HepG2 (cell line): Measurements from ENCODE around the gene DNASE1L2. TPM values are rescaled to one million over a fixed set of nuclear protein-coding genes. Genes with fewer than 3 reads are reported as not detected.

ENCODE experiments used
- ADNP ChIP-seq: sonication (generic); formaldehyde crosslinking; IDR thresholded peaks from 2 replicates; pipeline ENCODE4 v1.4.0; 2020; ENCODE audit warnings: missing genetic modification reagents
- AKAP8 ChIP-seq: sonication (generic); formaldehyde crosslinking; IDR thresholded peaks from 2 replicates; pipeline ENCODE4 v1.5.1; 2020; ENCODE audit warnings: mild to moderate bottlenecking, missing genetic modification reagents
- DNMT3B ChIP-seq: conservative IDR thresholded peaks from 2 replicates; pipeline ENCODE4 v1.6.1; 2016; ENCODE audit warnings: missing biosample characterization, control low read depth
- PATZ1 ChIP-seq: sonication (generic); formaldehyde crosslinking; IDR thresholded peaks from 2 replicates; pipeline ENCODE4 v1.4.0; 2020; ENCODE audit warnings: missing genetic modification reagents
- PTBP1 ChIP-seq: fragments of 200-400 bp; formaldehyde crosslinking; IDR thresholded peaks from 2 replicates; pipeline ENCODE4 v1.6.1; 2018; ENCODE audit warnings: low read length, low read depth; ENCODE audit not compliant: poor library complexity, severe bottlenecking
- SRSF9 ChIP-seq: fragments of 200-400 bp; formaldehyde crosslinking; IDR thresholded peaks from 2 replicates; pipeline ENCODE4 v1.6.1; 2018; ENCODE audit warnings: borderline replicate concordance, mild to moderate bottlenecking, low read depth, low read length; ENCODE audit not compliant: insufficient read depth, poor library complexity, severe bottlenecking
- XBP1 ChIP-seq: sonication (generic); formaldehyde crosslinking; IDR thresholded peaks from 2 replicates; pipeline ENCODE4 v1.5.0; 2020; ENCODE audit warnings: missing genetic modification reagents
- ZBTB40 ChIP-seq, 2 experiments: fragments of 450-650 bp in 1 of 2; sonication (generic) in 1 of 2; formaldehyde crosslinking in 1 of 2; IDR thresholded peaks; 2 replicates each; pipeline versions ENCODE4 v1.6.1 to v1.8.0; 2016 to 2022; ENCODE audit warnings: antibody characterized with exemption in 1 of 2, mild to moderate bottlenecking in 1 of 2, missing genetic modification reagents in 1 of 2
- ZNF670 ChIP-seq: sonication (generic); formaldehyde crosslinking; IDR thresholded peaks from 2 replicates; pipeline ENCODE4 v1.8.0; 2022; ENCODE audit warnings: mild to moderate bottlenecking, missing genetic modification reagents, borderline replicate concordance
- ZNF710 ChIP-seq: sonication (generic); formaldehyde crosslinking; IDR thresholded peaks from 2 replicates; pipeline ENCODE4 v1.5.0; 2020; ENCODE audit warnings: mild to moderate bottlenecking, missing genetic modification reagents, borderline replicate concordance
- ZNF781 ChIP-seq: sonication (generic); formaldehyde crosslinking; IDR thresholded peaks from 2 replicates; pipeline ENCODE4 v1.5.1; 2020; ENCODE audit warnings: borderline replicate concordance, mild to moderate bottlenecking, missing genetic modification reagents; ENCODE audit errors: not compliant biosample characterization
- ZSCAN5A ChIP-seq: sonication (generic); formaldehyde crosslinking; IDR thresholded peaks from 2 replicates; pipeline ENCODE4 v1.8.0; 2022; ENCODE audit warnings: mild to moderate bottlenecking, missing genetic modification reagents, borderline replicate concordance
- polyA plus RNA-seq, 8 experiments: library from polyadenylated mRNA; depleted of rRNA in 3 of 8; stranded (reverse) in 7 of 8; unstranded in 1 of 8; fragments of >200 nt; fragmentation: Illumina TruSeq in 4 of 8; extraction: Trizol in 4 of 8; gene quantifications; 2 replicates each; pipeline versions ENCODE4 v1.2.1 to v1.2.3, GENCODE V29; 2011 to 2016; ENCODE audit warnings: low read depth in 4 of 8, missing spikeins in 1 of 8, mixed read lengths in 1 of 8; ENCODE audit not compliant: insufficient read depth in 1 of 8
- total RNA-seq, 5 experiments: library from RNA; depleted of rRNA; stranded (reverse); fragments of >200 nt; fragmentation: Illumina TruSeq; extraction: Trizol; gene quantifications; 2 replicates each; pipeline ENCODE4 v1.2.3, GENCODE V29; 2016; ENCODE audit warnings: low read depth in 1 of 5

DNASE1L2 gene
- total and polyA plus RNA-seq, 2 of the 13 experiments (the other 11 are each of a cell fraction or from before 2014, with no cell fraction given): 0.44 to 0.50 TPM

- TF ChIP-seq ZSCAN5A: 0 out of 2 replicates have a peak, but pooled peaks have one; percentile 36
- no peak for TF ChIP-seq ZNF670 (CRISPR knock-in tag)
- TF ChIP-seq DNMT3B (CRISPR knock-in tag): no peak
- TF ChIP-seq ZNF710: peak; percentile 68; the same call in 1 of the 2 replicates
- TF ChIP-seq PTBP1: peak; percentile 71
- TF ChIP-seq ZNF781: no peak
- TF ChIP-seq SRSF9: no peak
- TF ChIP-seq PATZ1 (CRISPR knock-in tag): peak; percentile 98
- TF ChIP-seq AKAP8 (CRISPR knock-in tag): no peak; the same call in 1 of the 2 replicates
- no peak for TF ChIP-seq XBP1
- no peak for TF ChIP-seq ZBTB40 (IDR thresholded peaks at IDR 0.05)
- TF ChIP-seq ZBTB40 (CRISPR knock-in tag; IDR thresholded peaks at IDR 0.05): peak; percentile 87
- no peak for TF ChIP-seq ADNP (CRISPR knock-in tag)
Measured at GRCh38 chr16:2205104-2205966, 30.9 kb upstream of the DNASE1L2 start, which contains the start of gene MLST8 (continued).
